ENCODE results near the gene TTN. TPM values are rescaled to one million over a fixed set of nuclear protein-coding genes. Genes with fewer than 3 reads are reported as not detected.

Gene TTN
- total RNA-seq, 1 donor from 2014 or later, result 12.2 TPM

- no peak for DNase-seq (ENCODE audit: low spot score, unreplicated experiment)
- Mint-ChIP-seq H3K27ac (no peak overlapping the region), H3K36me3 (ENCODE audit: insufficient read depth) (peaks cover 16% of the 10 kb centered on the region), H3K9me3 (ENCODE audit: low read depth) (peaks cover 3% of the 10 kb centered on the region), H3K4me3 (ENCODE audit: low read depth) (no peak overlapping the region), H3K27me3 (no peaks in the 10 kb centered on the region), H3K4me1 (ENCODE audit: low read depth) (no peaks in the 10 kb centered on the region)
- TF ChIP-seq CTCF (IDR thresholded peaks at IDR 0.05; ENCODE audit: unreplicated experiment), result no peak
Measured at GRCh38 chr2:178777577-178777976, 29.6 kb downstream of the TTN start.

- DNase-seq (ENCODE audit: low spot score, unreplicated experiment), result no peak
- H3K36me3 Mint-ChIP-seq (ENCODE audit: insufficient read depth), result peaks cover 16% of the 10 kb centered on the region
- no peak overlapping the region for H3K4me3 Mint-ChIP-seq (ENCODE audit: low read depth)
- H3K27ac Mint-ChIP-seq, result no peak overlapping the region
- no peak for TF ChIP-seq CTCF (IDR thresholded peaks at IDR 0.05; ENCODE audit: unreplicated experiment)
- no peaks in the 10 kb centered on the region for H3K27me3 Mint-ChIP-seq
- peaks cover 3% of the 10 kb centered on the region for H3K9me3 Mint-ChIP-seq (ENCODE audit: low read depth)
- no peaks in the 10 kb centered on the region for H3K4me1 Mint-ChIP-seq (ENCODE audit: low read depth)
Measured at GRCh38 chr2:178776751-178777150, 30.5 kb downstream of the TTN start.

- no peak overlapping the region for H3K4me3 Mint-ChIP-seq (ENCODE audit: low read depth)
- no peak for DNase-seq (ENCODE audit: low spot score, unreplicated experiment)
- no peaks in the 10 kb centered on the region for H3K27me3 Mint-ChIP-seq
- peaks cover 16% of the 10 kb centered on the region for H3K36me3 Mint-ChIP-seq (ENCODE audit: insufficient read depth)
- peaks cover 3% of the 10 kb centered on the region for H3K9me3 Mint-ChIP-seq (ENCODE audit: low read depth)
- no peak for TF ChIP-seq CTCF (IDR thresholded peaks at IDR 0.05; ENCODE audit: unreplicated experiment)
- no peak overlapping the region for H3K27ac Mint-ChIP-seq
- no peaks in the 10 kb centered on the region for H3K4me1 Mint-ChIP-seq (ENCODE audit: low read depth)
Measured at GRCh38 chr2:178775975-178776374, 31.2 kb downstream of the TTN start.

GRCh38 chr2:178770518-178770917 lies 36.7 kb downstream of the TTN start:
- Mint-ChIP-seq H3K27ac (no peak overlapping the region), H3K4me3 (ENCODE audit: low read depth) (no peak overlapping the region), H3K27me3 (no peaks in the 10 kb centered on the region), H3K9me3 (ENCODE audit: low read depth) (no peaks in the 10 kb centered on the region), H3K4me1 (ENCODE audit: low read depth) (no peaks in the 10 kb centered on the region), H3K36me3 (ENCODE audit: insufficient read depth) (peaks cover 4% of the 10 kb centered on the region)
- TF ChIP-seq CTCF (IDR thresholded peaks at IDR 0.05; ENCODE audit: unreplicated experiment), result no peak
- no peak for DNase-seq (ENCODE audit: low spot score, unreplicated experiment)

- TF ChIP-seq CTCF (IDR thresholded peaks at IDR 0.05; ENCODE audit: unreplicated experiment), result no peak
- Mint-ChIP-seq H3K36me3 (ENCODE audit: insufficient read depth) (no peaks in the 10 kb centered on the region), H3K9me3 (ENCODE audit: low read depth) (no peaks in the 10 kb centered on the region), H3K4me3 (ENCODE audit: low read depth) (no peak overlapping the region), H3K4me1 (ENCODE audit: low read depth) (no peaks in the 10 kb centered on the region), H3K27me3 (no peaks in the 10 kb centered on the region), H3K27ac (no peak overlapping the region)
- DNase-seq (ENCODE audit: low spot score, unreplicated experiment), result no peak
Measured at GRCh38 chr2:178767094-178768060, 39.8 kb downstream of the TTN start.

All from progenitor cell of endocrine pancreas (in vitro differentiated cells).